Panc1 (cell line): Measurements from ENCODE around the gene CXCR6.

Source experiments
- POLR2AphosphoS5 ChIP-seq: IDR thresholded peaks from 2 replicates; pipeline ENCODE4 v1.6.1; 2012; ENCODE audit warnings: mild to moderate bottlenecking, low read depth, low read length, moderate library complexity
- SIN3A ChIP-seq: IDR thresholded peaks from 2 replicates; pipeline ENCODE4 v1.6.1; 2012; ENCODE audit warnings: low read depth, mild to moderate bottlenecking, low read length, moderate library complexity, borderline replicate concordance; ENCODE audit not compliant: insufficient read depth
- TF ChIP-seq, protein P1 (sequence below): fragments of 450-650 bp; IDR thresholded peaks from 2 replicates; pipeline ENCODE4 v1.5.1; 2017; ENCODE audit warnings: mild to moderate bottlenecking

DNA sequence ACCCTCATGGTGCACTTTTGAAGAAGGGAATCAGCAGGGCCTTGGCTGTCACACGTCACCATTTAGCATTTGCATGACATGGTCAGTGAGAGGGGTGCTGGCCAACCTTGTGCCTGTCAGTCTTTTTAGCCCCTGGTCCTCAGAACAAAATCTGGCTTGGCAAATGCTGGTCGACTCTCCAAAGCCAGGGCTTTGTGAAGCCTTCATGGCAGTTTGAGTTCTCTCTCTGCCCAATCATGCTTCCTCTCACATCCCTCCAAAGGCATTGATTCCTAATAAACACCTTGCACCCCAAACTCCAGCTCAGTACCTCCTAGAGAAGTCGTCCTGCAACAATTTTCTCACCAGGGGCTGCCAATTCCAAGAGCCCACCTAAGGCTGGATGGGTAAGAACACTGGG is 37.5 kb upstream of the CXCR6 start:
- TF ChIP-seq, protein P1, sequence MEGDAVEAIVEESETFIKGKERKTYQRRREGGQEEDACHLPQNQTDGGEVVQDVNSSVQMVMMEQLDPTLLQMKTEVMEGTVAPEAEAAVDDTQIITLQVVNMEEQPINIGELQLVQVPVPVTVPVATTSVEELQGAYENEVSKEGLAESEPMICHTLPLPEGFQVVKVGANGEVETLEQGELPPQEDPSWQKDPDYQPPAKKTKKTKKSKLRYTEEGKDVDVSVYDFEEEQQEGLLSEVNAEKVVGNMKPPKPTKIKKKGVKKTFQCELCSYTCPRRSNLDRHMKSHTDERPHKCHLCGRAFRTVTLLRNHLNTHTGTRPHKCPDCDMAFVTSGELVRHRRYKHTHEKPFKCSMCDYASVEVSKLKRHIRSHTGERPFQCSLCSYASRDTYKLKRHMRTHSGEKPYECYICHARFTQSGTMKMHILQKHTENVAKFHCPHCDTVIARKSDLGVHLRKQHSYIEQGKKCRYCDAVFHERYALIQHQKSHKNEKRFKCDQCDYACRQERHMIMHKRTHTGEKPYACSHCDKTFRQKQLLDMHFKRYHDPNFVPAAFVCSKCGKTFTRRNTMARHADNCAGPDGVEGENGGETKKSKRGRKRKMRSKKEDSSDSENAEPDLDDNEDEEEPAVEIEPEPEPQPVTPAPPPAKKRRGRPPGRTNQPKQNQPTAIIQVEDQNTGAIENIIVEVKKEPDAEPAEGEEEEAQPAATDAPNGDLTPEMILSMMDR: no peak
- TF ChIP-seq POLR2AphosphoS5: no peak
- TF ChIP-seq SIN3A: no peak
